Osteoblast (primary cell): ENCODE data around the gene AGPAT4. TPM values are rescaled to one million over a fixed set of nuclear protein-coding genes. Genes with fewer than 3 reads are reported as not detected.

Experiments used
- DNase-seq: peaks from one replicate; pipeline ENCODE4 v3.0.0; 2011; ENCODE audit warnings: low spot score, mixed read lengths; ENCODE audit not compliant: insufficient read length; ENCODE audit errors: missing footprints
- H2AFZ ChIP-seq: 2 replicates; pipeline ENCODE4 v1.6.0; 2011; ENCODE audit warnings: mild to moderate bottlenecking, low read length
- H3K27ac ChIP-seq: 2 replicates; pipeline ENCODE4 v1.5.1; 2011; ENCODE audit warnings: mild to moderate bottlenecking, low read depth, low read length, moderate library complexity
- H3K27me3 ChIP-seq: 2 replicates; pipeline ENCODE4 v1.6.0; 2012; ENCODE audit warnings: mild to moderate bottlenecking, control low read depth, inconsistent platforms, low read length, moderate library complexity; ENCODE audit not compliant: insufficient read depth
- H3K36me3 ChIP-seq: 2 replicates; pipeline ENCODE4 v1.5.1; 2011; ENCODE audit warnings: mild to moderate bottlenecking, low read length, control low read depth, moderate library complexity; ENCODE audit not compliant: insufficient read depth
- H3K4me1 ChIP-seq: 2 replicates; pipeline ENCODE4 v1.5.1; 2011; ENCODE audit warnings: mild to moderate bottlenecking, low read length, control low read depth, moderate library complexity; ENCODE audit not compliant: insufficient read depth
- H3K4me2 ChIP-seq: 2 replicates; pipeline ENCODE4 v1.6.0; 2011; ENCODE audit warnings: mild to moderate bottlenecking, low read length; ENCODE audit not compliant: insufficient read depth
- H3K4me3 ChIP-seq: fragments of 200-600 bp; sonication (generic); 3 replicates; pipeline ENCODE4 v1.5.1; 2012; ENCODE audit warnings: mild to moderate bottlenecking, low read length, inconsistent platforms; ENCODE audit not compliant: insufficient read depth
- H3K79me2 ChIP-seq: 2 replicates; pipeline ENCODE4 v1.6.0; 2012; ENCODE audit warnings: mild to moderate bottlenecking, low read length, control low read depth, inconsistent platforms; ENCODE audit not compliant: insufficient read depth
- H3K9me3 ChIP-seq: 2 replicates; pipeline ENCODE4 v1.5.1; 2011; ENCODE audit warnings: low read depth, low read length, control low read depth
- H4K20me1 ChIP-seq: 2 replicates; pipeline ENCODE4 v1.6.0; 2012; ENCODE audit warnings: mild to moderate bottlenecking, low read length, control low read depth; ENCODE audit not compliant: insufficient read depth
- total RNA-seq: library from RNA; depleted of rRNA; stranded (reverse); fragments of >200 nt; gene quantifications from 2 replicates; pipeline ENCODE4 v1.2.3, GENCODE V29; 2012
- TF ChIP-seq, protein P1 (sequence below): IDR thresholded peaks from 2 replicates; pipeline ENCODE4 v1.5.1; 2011; ENCODE audit warnings: mild to moderate bottlenecking, low read depth, low read length, moderate library complexity; ENCODE audit errors: extremely low read depth

AGPAT4 gene
- total RNA-seq, 1 donor: 13.8 TPM

DNA sequence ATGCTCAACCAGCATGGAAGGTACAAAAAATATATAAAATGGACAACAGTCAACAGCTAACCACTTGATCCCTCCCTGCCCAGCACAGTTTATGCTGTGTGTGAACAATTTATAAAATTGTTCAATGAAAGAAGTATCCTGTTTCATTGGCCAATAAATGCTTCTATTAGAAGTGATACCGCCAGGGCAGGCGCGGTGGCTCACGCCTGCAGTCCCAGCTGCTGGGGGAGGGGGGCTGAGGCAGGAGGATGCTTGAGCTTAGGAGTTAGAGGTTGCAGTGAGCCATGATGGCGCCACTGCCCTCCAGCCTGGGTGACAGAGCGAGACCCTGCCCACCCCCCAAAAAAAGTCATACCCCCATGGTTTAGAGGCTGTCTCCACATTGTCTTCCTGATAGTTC lies 4.6 kb downstream of the AGPAT4 start:
- Histone ChIP-seq H4K20me1 (peaks cover 3% of the 10 kb centered on the region), H3K79me2 (peaks cover 26% of the 10 kb centered on the region), H3K4me1 (peaks cover 19% of the 10 kb centered on the region), H3K27ac (no peak overlapping the region), H3K4me3 (no peak overlapping the region), H3K36me3 (no peaks in the 10 kb centered on the region), H3K4me2 (no peak overlapping the region), H3K9me3 (no peaks in the 10 kb centered on the region), H3K27me3 (no peaks in the 10 kb centered on the region), H2AFZ (no peak overlapping the region)
- TF ChIP-seq, protein P1, sequence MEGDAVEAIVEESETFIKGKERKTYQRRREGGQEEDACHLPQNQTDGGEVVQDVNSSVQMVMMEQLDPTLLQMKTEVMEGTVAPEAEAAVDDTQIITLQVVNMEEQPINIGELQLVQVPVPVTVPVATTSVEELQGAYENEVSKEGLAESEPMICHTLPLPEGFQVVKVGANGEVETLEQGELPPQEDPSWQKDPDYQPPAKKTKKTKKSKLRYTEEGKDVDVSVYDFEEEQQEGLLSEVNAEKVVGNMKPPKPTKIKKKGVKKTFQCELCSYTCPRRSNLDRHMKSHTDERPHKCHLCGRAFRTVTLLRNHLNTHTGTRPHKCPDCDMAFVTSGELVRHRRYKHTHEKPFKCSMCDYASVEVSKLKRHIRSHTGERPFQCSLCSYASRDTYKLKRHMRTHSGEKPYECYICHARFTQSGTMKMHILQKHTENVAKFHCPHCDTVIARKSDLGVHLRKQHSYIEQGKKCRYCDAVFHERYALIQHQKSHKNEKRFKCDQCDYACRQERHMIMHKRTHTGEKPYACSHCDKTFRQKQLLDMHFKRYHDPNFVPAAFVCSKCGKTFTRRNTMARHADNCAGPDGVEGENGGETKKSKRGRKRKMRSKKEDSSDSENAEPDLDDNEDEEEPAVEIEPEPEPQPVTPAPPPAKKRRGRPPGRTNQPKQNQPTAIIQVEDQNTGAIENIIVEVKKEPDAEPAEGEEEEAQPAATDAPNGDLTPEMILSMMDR: no peak
- DNase-seq: no peak

DNA sequence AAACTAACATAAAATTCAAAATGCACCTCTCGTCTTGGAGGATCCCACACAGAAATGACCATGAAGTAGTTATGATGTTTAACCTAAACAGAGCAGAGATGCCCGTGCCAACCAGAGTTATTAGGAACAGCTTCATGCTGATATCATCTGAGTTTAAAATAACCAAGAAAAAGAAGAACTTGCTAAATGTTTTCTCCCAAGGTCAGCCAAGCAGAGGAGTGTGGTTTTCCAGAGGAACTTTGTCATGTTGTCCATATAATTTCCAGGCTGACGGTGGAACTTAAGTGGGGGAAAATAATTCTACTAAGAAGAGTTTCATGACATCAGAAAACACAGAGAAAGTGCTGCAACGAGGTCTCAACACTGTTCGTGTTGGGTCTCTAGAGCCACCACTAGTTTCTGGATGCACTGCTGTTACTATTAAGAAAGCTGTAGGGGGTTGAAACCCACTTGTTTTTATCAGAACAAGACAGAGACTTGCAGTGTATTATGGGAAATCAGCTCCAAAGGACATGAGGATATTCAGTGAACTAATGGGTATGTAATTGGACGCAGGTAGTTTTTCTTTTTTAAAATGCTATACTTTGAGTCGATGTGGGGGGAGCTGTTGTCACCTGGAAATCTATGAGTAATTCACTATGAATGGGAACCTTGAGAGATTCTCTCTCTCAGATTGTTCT lies 5.2 kb downstream of the AGPAT4 start:
- Histone ChIP-seq H2AFZ (no peak overlapping the region), H3K27ac (no peak overlapping the region), H3K4me2 (no peak overlapping the region), H3K27me3 (no peaks in the 10 kb centered on the region), H3K9me3 (no peaks in the 10 kb centered on the region), H4K20me1 (peaks cover 3% of the 10 kb centered on the region), H3K4me1 (peaks cover 18% of the 10 kb centered on the region), H3K4me3 (no peak overlapping the region), H3K79me2 (peaks cover 26% of the 10 kb centered on the region), H3K36me3 (no peaks in the 10 kb centered on the region)
- TF ChIP-seq, protein P1: no peak
- no peak for DNase-seq

DNA sequence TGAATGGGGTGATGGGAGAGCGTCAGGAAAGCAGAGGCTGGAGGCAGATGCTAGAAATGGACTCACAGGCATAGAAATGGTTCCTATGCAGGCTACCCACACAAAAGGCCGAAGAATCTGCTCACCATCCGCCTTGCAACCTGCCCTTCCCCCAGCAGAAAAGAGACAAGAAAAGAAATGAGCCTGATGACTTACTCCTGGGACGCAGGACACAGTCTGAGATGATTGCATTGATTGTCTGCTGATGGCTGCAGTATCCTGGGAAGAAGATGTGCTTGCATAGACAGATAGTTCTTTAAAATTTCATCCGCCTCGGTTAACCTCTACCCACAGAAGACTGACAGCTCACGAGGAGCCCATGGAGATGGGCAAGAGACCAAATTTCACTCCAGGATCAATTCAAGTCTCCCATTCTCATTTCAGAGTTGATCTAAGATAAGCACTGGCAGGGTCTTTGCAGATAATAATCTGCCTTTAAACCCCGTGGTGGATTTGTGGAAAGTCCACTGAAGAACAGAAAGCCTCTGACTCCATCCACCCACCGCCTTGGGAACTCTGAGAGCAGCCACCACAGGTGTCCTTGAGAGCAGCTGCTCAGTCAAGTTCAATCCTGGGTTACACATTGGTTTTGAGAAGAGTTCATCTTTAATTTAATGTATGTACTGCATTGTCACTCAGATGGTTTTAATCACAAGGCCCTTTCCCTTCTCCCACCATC lies 7.2 kb downstream of the AGPAT4 start:
- H3K9me3 ChIP-seq: no peaks in the 10 kb centered on the region
- TF ChIP-seq, protein P1: no peak
- H4K20me1 ChIP-seq: peaks cover 3% of the 10 kb centered on the region
- H3K4me3 ChIP-seq: no peak overlapping the region
- no peak overlapping the region for H2AFZ ChIP-seq
- no peaks in the 10 kb centered on the region for H3K27me3 ChIP-seq
- peaks cover 13% of the 10 kb centered on the region for H3K79me2 ChIP-seq
- H3K27ac ChIP-seq: no peak overlapping the region
- H3K4me1 ChIP-seq: peaks cover 9% of the 10 kb centered on the region
- H3K36me3 ChIP-seq: no peaks in the 10 kb centered on the region
- H3K4me2 ChIP-seq: no peak overlapping the region
- peak; percentile 47 for DNase-seq

DNA sequence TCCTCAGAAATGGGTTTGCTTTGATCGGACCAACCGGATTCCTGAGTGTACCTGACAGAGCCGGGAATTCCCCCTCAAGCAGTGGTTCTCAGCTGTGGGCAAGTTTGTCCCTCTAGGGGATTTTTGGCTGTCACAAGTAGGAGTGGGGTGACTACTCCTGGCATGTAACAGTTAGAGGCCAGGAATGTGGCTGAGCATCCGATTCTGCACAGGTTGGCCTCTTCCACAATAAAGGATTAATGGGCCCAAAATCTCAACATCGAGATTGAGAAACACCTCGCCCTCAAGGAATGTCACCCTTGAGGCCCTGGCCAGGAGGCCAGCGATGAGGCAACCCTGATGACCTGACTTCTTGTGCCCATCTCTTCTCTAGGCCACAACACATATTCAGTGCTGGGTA lies 7.9 kb downstream of the AGPAT4 start:
- TF ChIP-seq, protein P1: no peak
- Histone ChIP-seq H3K36me3 (no peaks in the 10 kb centered on the region), H2AFZ (no peak overlapping the region), H3K4me2 (no peak overlapping the region), H3K27me3 (no peaks in the 10 kb centered on the region), H4K20me1 (peaks cover 3% of the 10 kb centered on the region), H3K27ac (no peak overlapping the region), H3K4me3 (no peak overlapping the region), H3K9me3 (no peaks in the 10 kb centered on the region), H3K79me2 (peaks cover 7% of the 10 kb centered on the region), H3K4me1 (peaks cover 7% of the 10 kb centered on the region)
- no peak for DNase-seq
